K562 (cell line): Measurements from ENCODE around the gene SH2B2. TPM values are rescaled to one million over a fixed set of nuclear protein-coding genes. Genes with fewer than 3 reads are reported as not detected.

Experiments
- ARNT ChIP-seq, 2 experiments: fragments of 450-650 bp; IDR thresholded peaks; 2 replicates each; pipeline ENCODE4 v1.6.1; 2016; ENCODE audit warnings: mild to moderate bottlenecking in 1 of 2
- CLOCK ChIP-seq: fragments of 250-450 bp; sonication (Bioruptor Pico); IDR thresholded peaks from 2 replicates; pipeline ENCODE4 v1.4.0; 2020; ENCODE audit warnings: mild to moderate bottlenecking, moderate library complexity, borderline replicate concordance
- ELF2 ChIP-seq: fragments of 250-450 bp; sonication (Bioruptor Pico); IDR thresholded peaks from 2 replicates; pipeline ENCODE4 v1.5.0; 2021; ENCODE audit warnings: mild to moderate bottlenecking
- GABPB2 ChIP-seq: fragments of 250-450 bp; sonication (Bioruptor Pico); conservative IDR thresholded peaks from 2 replicates; pipeline ENCODE4 v1.5.1; 2021; ENCODE audit warnings: mild to moderate bottlenecking
- KDM4B ChIP-seq, 2 experiments: fragments of 450-650 bp in 1 of 2; sonication (generic) in 1 of 2; IDR thresholded peaks; 2 replicates each; pipeline ENCODE4 v1.6.1; 2016 to 2017; ENCODE audit warnings: borderline replicate concordance in 2 of 2, antibody characterized with exemption in 1 of 2, low read depth in 1 of 2, mild to moderate bottlenecking in 1 of 2
- PRPF4 ChIP-seq: fragments of 200-400 bp; formaldehyde crosslinking; IDR thresholded peaks from one replicate; pipeline ENCODE4 v1.6.1; 2017; ENCODE audit warnings: low read length, low read depth, mild to moderate bottlenecking; ENCODE audit not compliant: insufficient read depth, poor library complexity, severe bottlenecking
- PTBP1 ChIP-seq: fragments of 200-400 bp; formaldehyde crosslinking; IDR thresholded peaks from 2 replicates; pipeline ENCODE4 v1.6.1; 2017; ENCODE audit warnings: low read depth, low read length
- ZBTB12 ChIP-seq: fragments of 250-450 bp; sonication (Bioruptor Pico); IDR thresholded peaks from 2 replicates; pipeline ENCODE4 v1.4.0; 2020
- ZBTB40 ChIP-seq, 2 experiments: fragments of 450-650 bp in 1 of 2; sonication (generic) in 1 of 2; formaldehyde crosslinking in 1 of 2; IDR thresholded peaks; 2 replicates each; pipeline versions ENCODE4 v1.7.1 to v1.9.0; 2016 to 2022; ENCODE audit warnings: inconsistent platforms in 1 of 2, mild to moderate bottlenecking in 1 of 2, missing genetic modification reagents in 1 of 2
- ZNF766 ChIP-seq: fragments of 200-800 bp; sonication (Bioruptor generic); conservative IDR thresholded peaks from 2 replicates; pipeline ENCODE4 v1.6.1; 2016; ENCODE audit warnings: missing genetic modification characterization, missing compliant biosample characterization
- polyA plus RNA-seq, 8 experiments: library from polyadenylated mRNA; depleted of rRNA in 4 of 8; stranded (reverse) in 5 of 8; unstranded in 3 of 8; fragments of >200 nt; fragmentation: Nextera tagmentation in 2 of 8; fragmentation: Illumina TruSeq in 1 of 8; extraction: Ambion mirVana in 2 of 8; extraction: Trizol in 1 of 8; gene quantifications; 2 replicates each; pipeline versions ENCODE4 v1.2.1 to v1.2.3, GENCODE V29; 2011 to 2014; ENCODE audit warnings: inconsistent platforms in 1 of 8, missing spikeins in 1 of 8
- total RNA-seq, 7 experiments: library from RNA; depleted of rRNA in 6 of 7; stranded (reverse); fragments of >200 nt in 6 of 7; fragmentation: Illumina TruSeq in 2 of 7; extraction: Trizol in 2 of 7; gene quantifications; 2 replicates each; pipeline versions ENCODE4 v1.2.1 to v1.2.3, GENCODE V29; 2011 to 2021; ENCODE audit warnings: low replicate concordance in 1 of 7

SH2B2 gene
- total and polyA plus RNA-seq, 9 of the 15 experiments (the other 6 are each of a cell fraction or from before 2014, with no cell fraction given), result 0.03 to 0.89 (median 0.07) TPM; not detected in 4

GRCh38 chr7:102252366-102252982 is 34.2 kb upstream of the SH2B2 start (continued):
- TF ChIP-seq KDM4B (IDR thresholded peaks at IDR 0.05; ENCODE audit: borderline replicate concordance in 2 of 2, low read depth in 1 of 2) (no peak), CLOCK (CRISPR knock-in tag) (no peak), ZNF766 (CRISPR knock-in tag) (peak; percentile 72), PTBP1 (no peak), GABPB2 (CRISPR knock-in tag) (no peak), ELF2 (CRISPR knock-in tag) (0 out of 2 replicates have a peak, but pooled peaks have one; percentile 15), PRPF4 (no peak), ZBTB12 (CRISPR knock-in tag) (no peak), ARNT (IDR thresholded peaks at IDR 0.05) (no peak), ZBTB40 (IDR thresholded peaks at IDR 0.05) (no peak), ZBTB40 (CRISPR knock-in tag; IDR thresholded peaks at IDR 0.05) (no peak)
